G401 (cell line): Measurements from ENCODE around the gene MASP1. TPM values are rescaled to one million over a fixed set of nuclear protein-coding genes. Genes with fewer than 3 reads are reported as not detected.
"Not testable (repeated sequence)": the region's sequence is repeated elsewhere in the genome, so short reads cannot be mapped to it uniquely, and the experiment has no call there.

Source experiments
- DNase-seq: peaks from one replicate; pipeline ENCODE4 v3.0.0-alpha.2; 2015; ENCODE audit warnings: low spot score
- in situ Hi-C: cut with HindIII; loops from 2 replicates; pipeline ENCODE4 v1.10.0; 2016; ENCODE audit warnings: low sequenced_read_pairs, mixed read lengths
- total RNA-seq: library from RNA; depleted of rRNA; stranded (reverse); fragments of >200 nt; shearing (Covaris generic); gene quantifications from 2 replicates; pipeline ENCODE4 v1.2.3, GENCODE V29; 2014

Gene MASP1
- total RNA-seq, 1 experiment from 2014 or later: not detected

DNA sequence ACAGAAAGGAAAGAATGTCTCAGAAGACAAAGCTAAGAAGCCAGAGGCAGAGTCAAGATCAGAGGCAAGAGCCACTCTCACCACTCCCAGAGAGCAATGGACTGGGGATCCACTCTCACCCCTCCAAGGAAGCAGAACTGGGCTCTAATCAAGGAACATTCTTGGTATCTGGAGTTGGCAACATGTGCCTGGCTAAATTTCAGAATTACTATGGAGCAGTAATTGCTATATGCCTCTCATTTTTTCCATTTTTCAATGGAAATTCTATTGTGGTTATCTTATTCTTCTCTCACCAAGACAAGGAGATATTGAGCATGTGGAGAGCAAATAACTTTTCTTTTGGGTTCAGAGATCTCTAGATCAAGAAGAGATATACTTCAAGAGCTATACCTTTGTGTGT, 22.1 kb downstream of the MASP1 start:
- in situ Hi-C loops: no loop called here
- no peak for DNase-seq

DNA sequence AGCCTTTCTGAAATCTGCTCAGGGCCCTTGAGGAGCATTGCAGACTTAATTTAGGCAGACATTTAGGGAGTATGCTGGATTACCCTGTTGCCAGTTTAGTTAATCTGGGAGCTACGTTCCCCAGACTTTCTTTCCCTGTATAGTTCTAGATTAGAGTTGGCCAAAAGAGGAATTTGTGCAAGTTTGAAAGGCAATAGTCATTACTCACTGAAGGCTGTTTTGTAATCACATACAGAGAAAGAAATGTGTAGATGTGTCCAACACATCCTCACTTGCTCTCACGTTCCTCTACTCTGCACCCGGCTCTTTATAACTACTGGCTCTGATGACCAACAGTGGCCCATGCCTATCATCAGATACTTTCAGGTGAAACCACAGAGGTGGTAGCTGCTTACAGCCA, 24.2 kb downstream of the MASP1 start:
- in situ Hi-C loops: no loop called here
- no peak for DNase-seq

DNA sequence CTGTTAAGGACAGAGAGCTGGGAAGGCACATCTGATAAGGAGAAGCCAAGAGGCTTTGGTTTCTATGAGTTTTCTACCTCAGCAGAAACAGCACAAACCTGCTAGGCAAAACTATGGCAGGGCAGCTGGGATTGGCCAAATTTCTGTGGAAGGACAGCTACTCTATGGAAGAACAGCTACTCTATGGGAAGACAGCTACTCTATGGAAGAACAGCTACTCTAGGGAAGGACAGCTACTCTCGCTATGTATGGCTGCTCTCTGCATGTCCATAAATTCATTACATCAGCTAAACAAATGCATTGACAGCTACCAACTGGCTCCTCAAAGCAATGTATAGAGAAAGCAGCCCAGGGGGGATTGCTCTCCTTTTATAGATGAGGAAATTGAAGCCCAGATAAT, 24.8 kb downstream of the MASP1 start:
- in situ Hi-C loops: no loop called here
- DNase-seq: no peak

DNA sequence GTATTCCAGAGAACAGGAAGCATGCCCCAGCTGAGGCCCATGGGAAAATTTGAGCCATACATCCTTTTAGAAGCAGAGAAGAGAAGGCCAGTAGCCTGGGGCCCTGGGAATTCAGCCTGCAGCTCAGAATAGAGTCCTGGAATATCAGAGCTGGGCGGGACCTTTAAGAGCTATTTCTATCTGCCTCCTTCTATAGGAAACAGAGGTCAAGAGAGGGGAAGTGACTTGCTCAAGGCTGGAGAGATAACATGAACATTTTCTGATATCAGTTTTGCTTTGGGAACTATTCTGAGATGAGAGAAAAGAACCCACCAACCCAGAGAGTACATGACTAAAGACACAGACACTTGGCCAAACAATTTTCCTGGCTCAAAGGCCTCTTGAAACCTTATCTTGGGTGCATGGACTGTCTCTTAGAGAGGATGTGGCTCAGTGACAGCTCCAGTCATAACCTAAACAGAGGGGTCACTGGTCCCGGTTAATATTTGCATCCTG, 26.0 kb downstream of the MASP1 start:
- in situ Hi-C loops: no loop called here
- no peak for DNase-seq

DNA sequence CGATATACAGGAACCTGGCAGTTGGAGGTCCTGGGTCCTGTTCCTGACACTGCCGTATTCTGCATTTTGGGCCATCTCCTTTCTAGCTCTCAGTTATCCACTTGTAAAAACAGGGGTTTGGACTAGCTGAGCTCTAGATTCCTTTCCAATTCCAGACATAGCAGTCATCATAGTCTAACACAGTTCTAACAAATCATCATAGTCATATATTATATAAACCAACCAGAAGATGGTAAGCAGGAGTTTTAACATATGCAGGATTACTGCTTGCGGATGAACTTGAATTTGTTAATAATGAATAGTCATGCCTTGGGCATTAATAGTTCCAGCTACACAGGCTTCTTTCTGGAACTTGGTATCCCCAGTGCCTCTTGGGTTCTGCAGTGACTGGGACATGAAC, 26.6 kb downstream of the MASP1 start:
- in situ Hi-C loops: no loop called here
- DNase-seq: no peak

DNA sequence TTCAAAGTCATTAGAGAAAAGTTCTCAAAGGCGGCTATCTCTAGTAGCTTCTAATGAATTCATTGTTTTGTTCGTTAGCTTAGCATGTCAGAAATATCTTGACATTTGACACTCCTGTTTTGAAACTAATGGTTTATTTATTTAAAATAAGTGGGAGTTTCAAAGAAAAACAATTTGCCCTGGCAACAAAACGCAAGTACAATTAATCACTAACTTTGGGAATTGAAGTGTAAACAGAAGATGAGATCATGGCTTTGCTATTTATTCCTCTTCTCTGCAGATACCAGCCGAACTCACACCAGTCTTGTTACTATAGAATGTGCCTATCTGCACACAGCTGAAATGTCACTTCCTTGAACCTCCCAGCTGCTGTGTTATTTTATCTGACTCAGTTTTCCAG, 27.5 kb downstream of the MASP1 start:
- DNase-seq: no peak
- in situ Hi-C loops: no loop called here

DNA sequence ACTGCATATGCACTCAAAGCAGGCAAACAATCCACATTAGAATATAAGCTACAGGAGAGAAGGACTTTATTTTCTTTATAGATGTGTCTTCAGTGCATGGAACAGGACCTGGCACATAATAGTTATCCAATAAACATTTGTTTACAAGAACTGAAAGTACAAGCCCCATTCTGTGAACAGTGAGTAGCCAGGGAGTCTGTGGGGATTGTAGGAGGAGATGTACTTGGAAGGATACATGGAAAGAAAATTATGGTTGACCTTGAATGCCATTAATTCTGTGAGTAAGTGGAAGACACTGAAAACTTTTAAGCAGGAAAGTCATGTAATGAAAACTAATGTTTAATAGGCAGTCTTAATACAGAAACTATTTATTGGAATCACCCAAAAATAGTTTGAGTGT, 28.3 kb downstream of the MASP1 start:
- DNase-seq: no peak
- in situ Hi-C loops: no loop called here

DNA sequence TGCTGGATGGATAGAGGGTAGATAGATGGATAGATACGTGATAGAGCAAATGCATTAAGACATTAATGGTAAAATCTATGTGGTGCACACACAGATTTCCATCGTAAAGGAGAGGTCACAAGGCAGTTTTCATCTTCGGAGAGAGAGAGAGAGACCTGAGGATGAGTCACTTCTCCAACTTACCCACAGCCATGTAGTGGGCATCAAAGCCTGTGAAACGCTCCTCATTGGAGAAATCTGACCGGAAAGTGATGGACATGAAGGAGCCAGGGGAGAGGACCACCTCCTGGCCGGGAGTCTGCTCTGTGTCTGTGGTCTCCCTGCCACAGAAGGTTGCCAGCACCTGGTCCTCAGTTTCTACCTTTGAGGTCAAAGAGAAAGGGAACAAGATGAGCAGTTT, 29.2 kb downstream of the MASP1 start:
- in situ Hi-C loops: no loop called here

DNA sequence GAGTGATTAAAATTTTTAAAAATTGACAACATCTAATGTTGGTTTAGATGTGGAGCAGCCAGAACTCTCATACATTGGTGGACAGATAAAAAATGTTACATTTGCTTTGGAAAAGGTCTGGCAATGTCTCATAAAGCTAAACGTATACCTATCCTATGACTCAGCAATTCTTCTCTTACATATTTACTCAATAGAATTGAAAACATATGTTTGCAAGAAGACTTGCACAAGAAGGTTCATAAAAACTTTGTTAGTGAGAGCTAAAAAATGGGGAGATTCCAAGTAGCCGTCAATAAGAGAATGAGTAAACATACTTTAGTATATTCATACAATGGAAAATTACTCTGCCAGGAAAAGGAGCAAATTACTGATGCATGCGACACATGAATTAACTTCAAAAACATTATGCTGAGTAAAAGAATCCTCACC, 30.0 kb downstream of the MASP1 start:
- no peak for DNase-seq
- in situ Hi-C loops: no loop called here

More for the DNA sequence above, 29.2 kb downstream of the MASP1 start:
- DNase-seq: no peak

DNA sequence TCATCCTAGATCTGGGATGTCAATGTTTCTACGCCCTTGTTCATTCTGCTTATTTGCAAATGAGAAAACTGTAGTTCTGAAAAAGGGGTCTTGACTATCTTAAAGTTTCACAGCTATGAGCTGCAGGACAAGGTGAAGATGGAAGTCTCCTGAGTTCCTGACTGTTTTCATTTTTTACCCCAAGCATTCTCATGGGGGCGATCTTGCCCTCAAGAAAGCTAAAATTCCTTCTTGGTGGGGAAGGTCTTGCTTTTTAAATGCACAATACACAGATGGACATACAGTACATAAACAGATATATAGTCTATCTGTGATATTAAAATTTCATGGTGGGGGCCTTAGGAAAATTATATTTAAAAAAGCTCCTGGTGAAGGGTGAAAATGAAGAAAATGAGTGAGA, 32.4 kb downstream of the MASP1 start:
- in situ Hi-C loops: no loop called here
- DNase-seq: no peak

DNA sequence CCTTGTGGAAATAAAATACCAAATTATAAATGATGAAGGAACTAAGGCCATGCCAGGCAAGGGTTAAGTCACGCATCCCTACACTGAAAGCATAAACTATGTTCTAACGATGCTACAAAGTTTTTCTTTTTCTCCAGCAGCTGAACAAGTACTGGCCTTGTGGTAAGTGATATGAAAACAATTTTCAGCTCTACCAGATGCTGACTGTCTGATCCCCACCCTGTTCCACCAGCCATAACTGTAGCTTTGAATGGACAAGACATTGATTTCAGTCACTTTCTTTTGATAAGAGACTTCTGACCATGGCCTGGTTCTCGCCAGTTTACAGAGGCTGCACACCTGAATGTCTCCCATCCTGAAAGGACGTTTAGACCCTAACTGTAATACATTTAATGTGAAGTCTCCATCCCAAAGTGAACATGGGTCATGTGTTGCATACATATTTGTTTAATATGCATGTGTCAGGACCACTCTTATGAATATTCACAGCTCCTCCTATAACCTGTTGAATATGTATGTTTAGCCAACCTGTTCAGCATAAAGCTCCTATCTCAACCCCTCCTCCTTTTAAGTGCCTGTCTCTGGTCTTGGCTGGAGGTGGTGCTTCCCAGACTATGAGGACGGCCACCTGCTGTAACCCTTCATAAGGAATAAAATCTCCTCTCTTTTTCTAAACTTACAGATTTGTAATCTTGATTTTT, 33.4 kb downstream of the MASP1 start:
- in situ Hi-C loops: no loop called here
- DNase-seq: no peak

DNA sequence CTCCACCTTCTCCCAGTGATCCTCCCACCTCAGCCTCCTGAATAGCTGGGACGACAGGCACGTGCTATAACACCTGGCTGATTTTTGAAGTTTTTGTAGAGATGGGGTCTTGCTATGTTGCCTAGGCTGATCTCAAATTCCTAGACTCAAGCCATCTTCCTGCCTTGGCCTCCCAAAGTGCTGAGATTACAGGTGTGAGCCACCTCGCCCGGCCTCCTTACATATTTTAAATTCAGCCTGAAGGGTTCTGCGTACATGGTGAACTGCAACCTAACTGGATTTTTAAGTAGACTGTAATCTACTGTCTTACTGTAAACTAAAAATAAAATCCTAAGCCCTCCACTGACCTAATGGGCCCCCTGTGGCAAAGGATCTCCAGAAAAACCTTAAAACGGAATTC, 34.1 kb downstream of the MASP1 start:
- no peak for DNase-seq
- in situ Hi-C loops: no loop called here

DNA sequence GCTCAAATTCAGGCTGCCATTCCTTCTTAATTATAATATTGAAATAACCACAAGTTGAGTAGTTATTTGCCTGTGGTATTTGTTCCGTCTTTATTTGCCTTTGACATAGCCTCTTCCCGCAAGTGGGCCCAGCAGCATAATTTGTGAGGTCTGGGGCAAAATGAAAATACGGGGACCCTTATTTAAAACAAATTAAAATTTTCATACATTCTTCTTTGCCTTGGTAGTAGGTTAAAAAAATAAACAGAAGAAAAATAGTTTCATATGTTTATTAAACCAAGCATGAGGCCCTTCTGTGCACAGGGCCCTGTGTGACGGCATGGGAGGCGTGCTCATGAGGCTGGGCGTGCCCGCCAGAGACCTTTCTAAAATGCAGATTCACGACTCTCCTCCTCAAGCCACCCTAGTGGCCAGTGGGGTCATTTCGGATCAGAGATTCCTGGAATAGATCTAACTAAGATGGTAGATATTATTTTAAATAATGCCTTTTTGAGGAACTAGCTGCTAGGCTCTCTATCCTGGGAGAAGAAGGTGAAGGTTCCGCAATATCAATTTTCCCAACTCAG, 35.4 kb downstream of the MASP1 start:
- no peak for DNase-seq
- in situ Hi-C loops: no loop called here

DNA sequence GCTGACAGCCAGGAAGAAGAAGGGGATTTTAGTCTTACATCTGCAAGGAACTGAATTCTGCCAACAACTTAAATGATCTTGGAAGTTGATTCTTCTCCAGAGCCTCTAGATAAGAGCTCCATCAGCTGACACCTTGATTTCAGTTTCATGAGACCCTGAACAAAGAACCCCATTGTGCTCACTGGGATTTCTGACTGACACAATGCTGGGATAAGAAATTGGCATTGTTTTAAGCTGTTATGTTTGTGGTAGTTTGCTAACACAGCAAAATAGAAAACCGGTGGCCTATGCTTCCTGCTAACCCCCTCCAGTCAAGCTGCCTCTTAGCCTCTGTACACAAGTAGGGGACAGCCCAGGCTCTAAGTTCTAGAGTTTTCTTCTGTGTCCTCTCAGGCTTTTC, 36.2 kb downstream of the MASP1 start:
- DNase-seq: no peak
- in situ Hi-C loops: no loop called here

DNA sequence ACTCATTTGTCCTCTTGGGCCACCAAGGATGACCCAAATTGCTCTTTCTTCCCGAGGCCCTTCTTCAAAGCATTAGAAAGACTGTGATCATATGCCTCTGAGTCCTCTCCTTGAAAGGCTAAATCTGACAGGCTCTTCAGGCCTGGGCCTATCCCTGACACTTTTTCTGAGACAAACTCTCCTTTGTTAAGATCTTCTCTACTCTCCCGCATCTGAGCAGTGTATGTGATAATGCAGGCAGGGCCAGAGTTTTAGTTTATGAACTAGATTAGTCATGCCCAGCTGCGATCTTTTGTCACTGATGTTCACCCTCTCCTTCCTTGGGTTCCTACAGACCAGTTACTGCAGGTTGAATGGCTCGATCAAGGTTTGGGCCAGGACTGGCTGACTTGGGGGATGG, 39.2 kb downstream of the MASP1 start:
- DNase-seq: no peak
- in situ Hi-C loops: no loop called here

DNA sequence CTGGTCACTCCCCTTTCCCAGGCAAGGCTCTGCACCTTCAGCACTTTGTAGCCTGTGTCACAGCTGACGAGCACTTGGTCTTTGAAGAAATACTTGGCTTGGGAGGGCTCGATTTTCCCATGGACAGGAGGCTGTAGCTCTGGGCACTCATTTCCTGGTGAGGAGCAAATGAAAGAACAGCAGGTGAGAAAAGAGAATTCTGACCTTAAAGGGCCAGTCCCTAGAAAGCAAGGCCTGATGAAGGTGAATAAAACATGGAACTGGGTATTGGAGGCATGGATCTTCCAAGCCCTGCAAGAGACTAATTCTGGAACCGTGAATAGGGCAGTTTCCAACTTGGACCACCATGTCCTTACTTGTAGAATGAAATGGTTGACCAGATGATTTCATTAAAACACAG, 39.9 kb downstream of the MASP1 start:
- in situ Hi-C loops: no loop called here
- peak; percentile 50 for DNase-seq

DNA sequence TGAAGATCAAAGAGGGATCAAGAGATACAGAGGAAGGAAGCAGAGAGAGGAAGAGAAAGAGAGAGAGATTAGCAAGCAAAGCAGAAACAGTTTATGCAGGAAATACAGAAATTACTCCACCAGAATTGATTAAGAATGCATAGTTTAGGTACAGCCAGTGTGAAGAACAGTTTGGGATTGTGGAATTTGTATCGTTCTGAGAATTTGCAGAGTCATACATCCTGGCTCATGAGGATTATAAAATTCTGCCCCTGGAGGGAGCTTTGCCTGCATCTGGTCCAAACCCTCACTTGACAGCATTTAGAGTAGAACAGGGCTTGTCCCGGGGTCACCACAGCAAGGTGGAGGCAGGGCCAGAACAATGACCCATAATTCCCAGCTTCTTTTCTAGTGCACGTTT, 44.1 kb downstream of the MASP1 start:
- in situ Hi-C loops: no loop called here
- DNase-seq: no peak

DNA sequence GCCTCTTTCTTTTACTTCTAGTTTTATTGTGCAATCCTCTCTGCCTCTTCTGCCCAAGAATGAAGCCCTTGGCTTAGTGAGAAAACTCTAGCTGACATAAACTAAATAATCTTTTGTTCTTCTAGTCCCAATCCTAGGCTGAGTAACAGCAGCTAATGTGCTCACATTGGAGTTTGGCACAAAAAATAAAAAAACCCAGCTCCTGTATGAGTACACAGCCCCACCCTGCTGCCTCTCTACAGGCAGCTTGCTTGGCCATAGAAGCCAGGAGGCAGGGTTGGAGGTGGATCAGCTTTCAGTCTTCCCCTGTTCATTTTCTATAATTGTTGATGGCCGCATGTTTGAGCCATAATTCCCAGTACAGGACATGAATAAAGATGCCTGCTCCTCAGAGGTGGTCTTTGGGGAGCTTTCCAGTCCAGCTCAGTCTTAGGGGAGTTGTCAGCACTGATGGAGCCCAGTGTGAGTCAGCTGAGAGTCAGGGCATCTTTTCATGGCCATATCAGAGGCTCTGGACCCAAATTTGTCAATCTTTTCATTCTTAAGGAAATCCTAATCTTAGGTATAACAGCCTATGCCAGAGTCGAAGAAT, 47.5 kb downstream of the MASP1 start:
- in situ Hi-C loops: no loop called here
- no peak for DNase-seq

DNA sequence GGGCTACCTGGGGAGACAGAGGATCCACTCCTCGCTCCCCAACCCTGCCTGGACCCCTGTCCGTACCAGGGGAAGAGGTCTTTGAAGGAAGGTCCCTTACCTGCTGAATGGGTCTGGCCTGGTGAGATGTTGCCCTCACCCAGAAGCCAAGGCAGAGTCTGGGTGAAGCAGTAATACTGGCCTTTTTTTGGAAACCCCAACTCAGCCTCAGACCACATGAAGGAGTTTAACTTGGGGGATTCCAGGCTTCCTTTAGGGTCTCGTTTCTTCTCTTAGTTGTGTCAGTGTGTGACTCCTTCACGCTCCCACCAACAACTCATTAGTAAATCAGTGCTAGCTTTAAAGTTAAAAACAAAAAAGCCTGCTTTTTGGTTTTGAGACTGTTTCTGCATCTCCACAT, 48.6 kb downstream of the MASP1 start:
- DNase-seq: no peak
- in situ Hi-C loops: no loop called here

DNA sequence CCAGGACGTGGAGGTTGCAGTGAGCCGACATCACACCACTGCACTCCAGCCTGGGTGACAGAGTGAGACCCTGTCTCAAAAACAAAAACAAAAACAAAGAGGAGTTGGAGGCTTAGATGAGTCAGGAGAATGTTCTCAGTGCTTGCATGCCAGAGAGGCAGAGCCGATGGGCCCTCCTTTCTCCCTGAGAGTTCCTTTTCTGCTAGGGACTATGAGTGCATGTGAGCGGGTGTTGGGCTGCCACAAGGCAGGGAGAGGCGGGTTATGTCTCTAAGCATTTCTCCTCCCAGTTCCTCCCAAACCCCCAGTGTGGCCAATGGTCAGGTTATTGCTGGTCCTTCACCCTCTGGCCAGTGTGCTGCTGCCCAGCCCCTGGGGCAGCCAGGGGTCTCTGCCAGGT, 49.1 kb downstream of the MASP1 start:
- in situ Hi-C loops: no loop called here
- DNase-seq: no peak

DNA sequence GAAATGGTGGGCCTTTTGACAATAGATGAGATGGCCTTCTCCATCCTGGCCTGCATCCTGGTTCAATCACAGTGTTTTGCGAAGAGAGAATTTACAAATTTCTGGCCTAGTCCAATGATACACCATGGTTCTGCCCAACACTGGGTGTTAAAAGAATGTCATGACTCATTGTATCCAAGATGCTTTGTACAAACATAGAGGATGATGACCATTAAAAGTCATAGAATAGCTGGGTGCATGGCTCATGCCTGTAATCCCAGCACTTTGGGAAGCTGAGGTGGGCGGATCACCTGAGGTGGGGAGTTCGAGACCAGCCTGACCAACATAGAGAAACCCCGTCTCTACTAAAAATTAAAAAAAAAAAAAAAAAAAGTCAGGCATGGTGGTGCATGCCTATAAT, 52.7 kb downstream of the MASP1 start:
- in situ Hi-C loops: not testable (repeated sequence)

More for the DNA sequence above, 52.7 kb downstream of the MASP1 start:
- not testable (repeated sequence) for DNase-seq
